GM12865 (cell line): ENCODE data around the gene CRYBG2.
"Not testable (repeated sequence)": the region's sequence is repeated elsewhere in the genome, so short reads cannot be mapped to it uniquely, and the experiment has no call there.

ENCODE experiments used
- DNase-seq: peaks from one replicate; pipeline ENCODE4 v3.0.0; 2010; ENCODE audit warnings: low read depth
- H3K4me3 ChIP-seq: 2 replicates; pipeline ENCODE4 v1.5.1; 2011; ENCODE audit warnings: mild to moderate bottlenecking, low read depth, low read length, control low read depth
- TF ChIP-seq, protein P1 (sequence below): IDR thresholded peaks from 2 replicates; pipeline ENCODE4 v1.5.1; 2011; ENCODE audit warnings: low read length, control low read depth, low read depth, inconsistent platforms; ENCODE audit not compliant: insufficient read depth; ENCODE audit errors: missing control alignments

CRYBG2 gene

DNA sequence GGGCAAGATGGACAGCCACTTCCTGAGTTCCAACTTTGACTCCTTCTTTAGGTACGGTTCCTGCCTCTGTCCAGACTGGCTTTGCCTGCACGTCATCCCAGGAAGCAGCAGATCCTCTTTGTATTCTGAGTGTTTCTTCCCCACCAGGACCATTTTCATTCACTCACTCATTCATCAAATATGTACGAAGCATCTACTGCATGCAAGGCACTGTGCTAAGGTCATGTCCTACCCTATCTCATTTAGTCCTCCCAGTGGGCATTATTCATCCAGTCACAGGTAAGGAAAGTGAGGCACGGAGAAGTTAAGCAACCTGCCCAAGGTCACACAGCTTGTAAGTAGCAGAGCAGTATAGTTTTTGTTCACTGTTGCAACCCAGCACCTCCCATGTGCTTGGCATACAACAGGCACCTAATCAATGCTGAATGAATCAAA lies 13.9 kb downstream of the CRYBG2 start:
- no peak for DNase-seq
- TF ChIP-seq, protein P1, sequence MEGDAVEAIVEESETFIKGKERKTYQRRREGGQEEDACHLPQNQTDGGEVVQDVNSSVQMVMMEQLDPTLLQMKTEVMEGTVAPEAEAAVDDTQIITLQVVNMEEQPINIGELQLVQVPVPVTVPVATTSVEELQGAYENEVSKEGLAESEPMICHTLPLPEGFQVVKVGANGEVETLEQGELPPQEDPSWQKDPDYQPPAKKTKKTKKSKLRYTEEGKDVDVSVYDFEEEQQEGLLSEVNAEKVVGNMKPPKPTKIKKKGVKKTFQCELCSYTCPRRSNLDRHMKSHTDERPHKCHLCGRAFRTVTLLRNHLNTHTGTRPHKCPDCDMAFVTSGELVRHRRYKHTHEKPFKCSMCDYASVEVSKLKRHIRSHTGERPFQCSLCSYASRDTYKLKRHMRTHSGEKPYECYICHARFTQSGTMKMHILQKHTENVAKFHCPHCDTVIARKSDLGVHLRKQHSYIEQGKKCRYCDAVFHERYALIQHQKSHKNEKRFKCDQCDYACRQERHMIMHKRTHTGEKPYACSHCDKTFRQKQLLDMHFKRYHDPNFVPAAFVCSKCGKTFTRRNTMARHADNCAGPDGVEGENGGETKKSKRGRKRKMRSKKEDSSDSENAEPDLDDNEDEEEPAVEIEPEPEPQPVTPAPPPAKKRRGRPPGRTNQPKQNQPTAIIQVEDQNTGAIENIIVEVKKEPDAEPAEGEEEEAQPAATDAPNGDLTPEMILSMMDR, result no peak
- H3K4me3 ChIP-seq, result no peak overlapping the region

DNA sequence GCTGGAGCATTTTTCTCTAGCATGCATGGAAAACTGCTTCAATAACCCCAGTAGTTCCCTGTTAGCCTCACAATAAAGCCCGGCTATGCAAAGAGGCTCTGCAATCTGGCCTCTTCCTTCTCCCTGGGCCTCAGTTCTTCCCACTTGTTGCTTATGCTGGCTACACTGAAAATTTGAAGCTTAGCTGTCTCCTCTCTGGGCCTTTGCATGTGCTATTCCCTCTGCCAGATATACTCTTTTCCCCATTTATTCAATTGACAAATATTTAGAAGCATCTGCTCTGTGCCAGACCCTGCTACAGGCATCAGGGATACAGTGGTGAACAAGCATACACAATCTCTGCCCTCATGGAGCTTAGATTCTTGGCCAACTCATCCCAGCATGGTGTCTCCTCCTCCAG lies 15.3 kb downstream of the CRYBG2 start:
- TF ChIP-seq, protein P1, result no peak
- DNase-seq, result no peak

GRCh38 chr1:26337625-26338024 lies 16.3 kb downstream of the CRYBG2 start:
- H3K4me3 ChIP-seq, result no peak overlapping the region
- no peak for DNase-seq
- TF ChIP-seq, protein P1, result no peak

More for the DNA sequence above, 15.3 kb downstream of the CRYBG2 start:
- no peak overlapping the region for H3K4me3 ChIP-seq

DNA sequence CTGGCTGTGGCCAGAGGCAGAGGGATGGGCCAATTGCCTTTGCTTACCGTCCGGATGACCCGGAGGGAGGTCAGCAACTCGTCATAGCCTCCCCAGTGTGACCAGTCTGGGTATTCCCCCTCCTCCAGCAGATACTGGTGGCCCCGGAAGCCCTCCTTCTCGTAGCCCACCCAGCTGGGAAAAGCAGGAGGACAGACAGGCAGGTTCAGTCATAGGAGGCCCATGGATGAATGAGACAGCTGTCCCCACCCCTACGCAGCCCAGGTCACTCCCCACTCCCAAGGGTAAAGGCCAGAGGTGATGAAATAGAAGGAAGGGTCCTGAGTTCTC lies 16.8 kb downstream of the CRYBG2 start:
- H3K4me3 ChIP-seq, result no peak overlapping the region
- TF ChIP-seq, protein P1, result no peak
- no peak for DNase-seq

DNA sequence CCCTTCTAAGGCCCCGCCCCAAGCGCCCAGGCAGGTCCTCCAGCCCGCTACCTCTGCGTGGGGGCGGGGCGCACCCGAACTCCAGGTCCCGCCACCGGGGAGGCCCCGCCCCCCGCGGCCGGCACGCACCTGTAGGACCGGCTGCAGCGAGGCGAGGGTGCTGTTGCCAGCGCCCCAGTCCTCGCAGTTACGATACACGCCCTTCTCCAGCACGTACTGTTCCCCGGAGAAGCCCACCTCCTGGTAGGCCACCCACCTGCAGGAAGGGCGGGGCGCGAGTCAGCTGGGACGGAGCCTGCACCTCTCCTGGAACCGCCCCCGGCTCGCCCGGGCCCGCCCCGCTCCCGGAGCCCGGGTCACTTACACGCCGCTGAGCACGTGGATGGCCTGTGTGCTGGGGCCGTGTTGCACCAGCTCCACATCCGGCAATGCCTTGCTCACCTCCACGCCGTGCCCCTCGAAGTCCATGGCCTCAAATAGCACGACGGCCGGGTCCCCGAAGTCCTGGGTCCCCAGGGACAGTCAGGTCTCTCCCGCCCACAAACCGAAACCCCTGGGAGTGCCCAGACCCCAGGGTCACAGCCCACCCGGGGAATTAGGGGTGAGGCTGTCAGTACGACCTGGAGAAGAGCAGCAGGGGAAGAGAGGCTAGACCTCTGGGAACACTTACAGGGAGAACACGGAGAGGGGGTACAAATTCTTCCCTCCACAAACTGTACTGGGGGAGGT lies 17.3 kb downstream of the CRYBG2 start:
- TF ChIP-seq, protein P1, result no peak
- DNase-seq, result peak; percentile 77
- H3K4me3 ChIP-seq, result peak overlapping the region; percentile 33

- TF ChIP-seq, protein P1, result no peak
- DNase-seq, result no peak
- peak overlapping the region; percentile 33 for H3K4me3 ChIP-seq
These were observed 18.0 kb downstream of the CRYBG2 start for GRCh38 chr1:26335774-26336476.

GRCh38 chr1:26333312-26333711 lies 20.6 kb downstream of the CRYBG2 start:
- H3K4me3 ChIP-seq, DNase-seq: not testable (repeated sequence)
